ENCODE results near the gene TUBG1. TPM values are rescaled to one million over a fixed set of nuclear protein-coding genes. Genes with fewer than 3 reads are reported as not detected.

The TUBG1 gene
- total RNA-seq, 4 donors from 2014 or later, result 15.3 to 45.6 (median 21.6) TPM

DNA sequence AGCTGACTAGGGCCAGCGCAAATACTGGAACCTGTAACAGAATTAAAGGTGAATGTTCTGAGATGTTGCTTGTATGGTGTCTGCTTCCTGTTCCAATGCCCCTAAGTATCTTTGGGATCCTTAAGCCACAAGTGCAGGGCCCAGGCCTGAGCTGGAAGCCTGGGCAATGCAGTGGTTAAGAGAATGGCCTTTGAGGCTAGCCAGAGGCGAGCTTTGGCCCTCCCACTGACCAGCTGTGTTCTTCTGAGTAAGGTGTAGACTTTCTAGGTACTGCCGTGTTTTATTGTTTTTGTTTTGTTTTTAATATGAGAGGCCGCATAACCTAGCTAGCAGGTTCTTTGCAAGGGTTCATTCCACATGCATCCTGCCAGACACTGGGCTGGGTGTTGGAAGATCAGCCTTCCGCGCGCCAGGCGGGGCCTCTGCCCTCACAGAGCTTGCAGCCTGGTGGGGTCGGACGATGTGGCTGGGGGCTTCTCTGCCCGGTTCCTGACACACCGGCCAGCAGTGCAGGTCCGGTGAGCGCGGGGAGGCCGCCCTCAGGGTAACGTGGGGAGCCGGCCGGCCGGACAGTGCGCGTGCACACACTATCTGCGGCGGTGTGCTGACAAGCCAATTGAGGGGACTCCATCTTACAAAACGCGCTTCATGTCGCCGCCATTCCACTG is 43.1 kb upstream of the TUBG1 start:
- H3K27me3 ChIP-seq, result no peaks in the 10 kb centered on the region
- peak overlapping the region; percentile 76 to 95 (median 90) for H3K4me3 ChIP-seq
- WGBS, 2 donors, result 50 to 56% methylated on average over 11 to 12 of the region's 28 CpGs
- TF ChIP-seq EP300 (IDR thresholded peaks at IDR 0.05), result no peak
- TF ChIP-seq POLR2A (IDR thresholded peaks at IDR 0.05), result no peak
- TF ChIP-seq, protein P1, sequence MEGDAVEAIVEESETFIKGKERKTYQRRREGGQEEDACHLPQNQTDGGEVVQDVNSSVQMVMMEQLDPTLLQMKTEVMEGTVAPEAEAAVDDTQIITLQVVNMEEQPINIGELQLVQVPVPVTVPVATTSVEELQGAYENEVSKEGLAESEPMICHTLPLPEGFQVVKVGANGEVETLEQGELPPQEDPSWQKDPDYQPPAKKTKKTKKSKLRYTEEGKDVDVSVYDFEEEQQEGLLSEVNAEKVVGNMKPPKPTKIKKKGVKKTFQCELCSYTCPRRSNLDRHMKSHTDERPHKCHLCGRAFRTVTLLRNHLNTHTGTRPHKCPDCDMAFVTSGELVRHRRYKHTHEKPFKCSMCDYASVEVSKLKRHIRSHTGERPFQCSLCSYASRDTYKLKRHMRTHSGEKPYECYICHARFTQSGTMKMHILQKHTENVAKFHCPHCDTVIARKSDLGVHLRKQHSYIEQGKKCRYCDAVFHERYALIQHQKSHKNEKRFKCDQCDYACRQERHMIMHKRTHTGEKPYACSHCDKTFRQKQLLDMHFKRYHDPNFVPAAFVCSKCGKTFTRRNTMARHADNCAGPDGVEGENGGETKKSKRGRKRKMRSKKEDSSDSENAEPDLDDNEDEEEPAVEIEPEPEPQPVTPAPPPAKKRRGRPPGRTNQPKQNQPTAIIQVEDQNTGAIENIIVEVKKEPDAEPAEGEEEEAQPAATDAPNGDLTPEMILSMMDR (IDR thresholded peaks at IDR 0.05), result no peak
- no peaks in the 10 kb centered on the region for H3K9me3 ChIP-seq
- no peak for DNase-seq (ENCODE audit: low spot score in 2 of 2)
- peaks cover 0 to 56% (median 28%) of the 10 kb centered on the region in 3 donors for H3K36me3 ChIP-seq
- peaks cover 0 to 60% (median 39%) of the 10 kb centered on the region in 4 donors for H3K4me1 ChIP-seq
- H3K27ac ChIP-seq, result peak overlapping the region; percentile 81 to 96 (median 94)

DNA sequence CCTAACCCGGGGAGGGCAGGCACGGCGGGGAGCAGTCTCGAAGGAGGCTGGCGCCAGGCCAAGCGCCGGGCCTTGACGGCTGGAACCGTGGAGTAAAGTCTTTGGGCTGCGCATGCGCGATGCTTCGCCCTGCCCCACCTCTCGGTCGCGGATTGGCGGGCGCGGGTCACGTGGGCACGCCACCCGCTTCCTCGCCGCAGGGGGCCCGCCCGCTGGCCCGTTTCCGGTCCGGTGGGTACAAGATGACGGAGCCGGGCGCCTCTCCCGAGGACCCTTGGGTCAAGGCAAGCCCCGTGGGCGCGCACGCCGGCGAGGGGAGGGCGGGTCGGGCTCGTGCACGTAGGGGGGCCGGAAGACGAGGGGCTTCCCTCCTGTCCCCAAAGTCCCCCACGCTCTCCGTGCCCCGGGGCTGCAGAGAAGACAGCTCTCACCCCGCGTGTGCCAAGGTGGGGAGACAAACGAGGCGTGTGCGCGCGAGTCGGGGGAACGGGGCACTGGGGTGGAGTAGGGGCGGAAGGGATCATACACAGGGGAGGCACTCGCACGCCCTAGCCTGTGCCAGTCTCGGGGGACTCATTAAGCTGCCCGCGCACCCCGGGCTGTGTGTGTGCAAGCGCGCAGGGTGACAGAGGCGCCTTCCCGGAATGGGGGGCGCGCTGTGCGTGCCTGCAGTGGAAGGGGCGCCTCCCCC is 42.5 kb upstream of the TUBG1 start, which contains the start of gene MLX:
MLX (plus strand) TSS at position 218 of the 691 bp plus-strand sequence; CDS start at position 243, 25 bp downstream.
- H3K36me3 ChIP-seq, result peaks cover 0 to 63% (median 28%) of the 10 kb centered on the region in 3 donors

DNA sequence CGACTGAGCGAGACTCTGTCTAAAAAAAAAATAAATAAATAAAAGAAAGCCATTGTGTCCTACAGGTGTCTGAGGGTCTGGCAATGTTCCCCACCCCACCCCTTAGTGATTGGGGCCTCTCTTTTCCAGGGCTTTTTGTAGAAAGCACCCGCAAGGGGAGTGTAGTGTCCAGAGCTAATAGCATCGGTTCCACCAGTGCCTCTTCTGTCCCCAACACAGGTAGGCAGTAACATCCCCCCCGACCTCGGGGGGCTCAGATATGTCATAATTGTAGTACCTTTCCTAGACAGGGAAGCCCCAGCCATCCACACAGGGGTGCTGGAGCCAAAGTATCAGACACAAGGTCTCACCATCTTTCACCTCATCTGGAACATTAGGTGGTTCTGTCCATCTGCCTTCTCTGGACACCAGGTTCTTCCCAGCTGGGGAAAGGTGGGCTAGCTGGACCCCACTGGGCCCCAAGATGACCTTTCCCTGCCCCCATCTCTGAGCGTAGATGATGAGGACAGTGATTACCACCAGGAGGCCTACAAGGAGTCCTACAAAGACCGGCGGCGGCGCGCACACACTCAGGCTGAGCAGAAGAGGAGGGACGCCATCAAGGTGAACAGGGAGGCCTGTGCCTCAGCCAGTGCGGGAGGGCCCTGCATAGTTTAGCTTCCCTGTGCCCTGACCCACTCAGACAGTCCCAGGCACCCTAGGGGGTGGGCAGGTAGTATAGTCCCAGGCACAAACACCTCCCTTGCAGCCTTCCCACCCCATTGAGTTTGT is 41.0 kb upstream of the TUBG1 start:
- Histone ChIP-seq H3K27me3 (no peaks in the 10 kb centered on the region), H3K9me3 (no peaks in the 10 kb centered on the region), H3K4me3 (no peak overlapping the region), H3K27ac (peak overlapping the region in 3 of 4 donors; percentile 93 to 96 (median 96)), H3K36me3 (peaks cover 2 to 78% (median 33%) of the 10 kb centered on the region in 3 donors), H3K4me1 (peaks cover 0 to 46% (median 26%) of the 10 kb centered on the region in 4 donors)
- TF ChIP-seq POLR2A (IDR thresholded peaks at IDR 0.05), result no peak
- TF ChIP-seq, protein P1 (IDR thresholded peaks at IDR 0.05), result no peak
- no peak for TF ChIP-seq EP300 (IDR thresholded peaks at IDR 0.05)
- WGBS, 2 donors, result 89 to 90% methylated on average over 14 of the region's 14 CpGs
- no peak for DNase-seq (ENCODE audit: low spot score in 2 of 2)

More for the DNA sequence above, 42.5 kb upstream of the TUBG1 start, which contains the start of gene MLX:
- peak; percentile 85 to 88 for DNase-seq (ENCODE audit: low spot score in 2 of 2)
- TF ChIP-seq EP300 (IDR thresholded peaks at IDR 0.05), result peak; percentile 83 to 92
- TF ChIP-seq POLR2A (IDR thresholded peaks at IDR 0.05), result peak; percentile 7 to 51
- TF ChIP-seq, protein P1 (IDR thresholded peaks at IDR 0.05), result peak in 1 of 5 experiments; percentile 35
- H3K27ac ChIP-seq, result peak within 1 kb of the TSS; percentile 81 to 96 (median 94)
- WGBS, 2 donors, result 0 to 1% methylated on average over 35 to 57 of the region's 72 CpGs
- H3K4me1 ChIP-seq, result peaks cover 0 to 56% (median 35%) of the 10 kb centered on the region in 4 donors
- no peaks in the 10 kb centered on the region for H3K27me3 ChIP-seq
- no peaks in the 10 kb centered on the region for H3K9me3 ChIP-seq
- peak within 1 kb of the TSS; percentile 76 to 95 (median 90) for H3K4me3 ChIP-seq

DNA sequence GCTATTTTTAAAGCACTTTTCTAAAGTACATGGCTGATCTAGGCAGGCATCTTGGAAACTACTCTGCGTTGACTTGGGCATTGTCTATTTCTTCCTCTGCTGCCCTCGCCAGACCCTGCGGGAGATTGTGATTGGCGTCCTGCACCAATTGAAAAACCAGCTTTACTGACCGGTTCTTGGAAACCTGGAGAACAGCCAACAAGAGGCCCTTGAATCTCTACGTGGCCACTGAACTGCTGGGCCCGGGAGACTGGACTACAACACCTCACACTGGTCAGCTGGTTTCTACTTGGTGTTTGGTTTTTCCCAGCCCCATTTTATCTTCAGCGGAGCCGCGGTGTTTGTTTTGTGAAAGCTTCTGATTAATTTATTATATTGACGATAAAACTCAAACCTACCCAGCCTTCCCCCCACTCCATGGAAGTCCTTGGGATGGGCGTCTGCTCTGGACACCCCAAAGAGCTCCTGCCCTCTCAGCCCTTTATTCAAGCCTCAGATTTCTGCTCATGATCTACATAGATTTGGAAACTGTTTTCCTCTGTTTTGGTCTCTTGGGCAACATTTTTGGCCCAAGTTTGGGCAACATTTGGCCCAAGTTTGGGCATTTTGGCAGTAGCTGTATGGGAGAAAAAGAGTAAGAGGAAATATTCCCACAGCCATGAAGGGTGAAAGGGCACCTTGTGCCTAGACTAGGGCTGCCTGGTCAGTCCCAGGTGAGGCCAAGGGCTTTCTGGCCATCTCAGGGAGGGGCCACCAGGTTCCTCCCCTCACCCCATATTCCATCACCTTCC is 37.9 kb upstream of the TUBG1 start:
- 72 to 76% methylated on average over 12 of the region's 12 CpGs for WGBS, 2 donors
- no peaks in the 10 kb centered on the region for H3K9me3 ChIP-seq
- H3K4me1 ChIP-seq, result peaks cover 0 to 25% (median 13%) of the 10 kb centered on the region in 4 donors
- H3K27me3 ChIP-seq, result no peaks in the 10 kb centered on the region
- no peak overlapping the region for H3K4me3 ChIP-seq
- H3K36me3 ChIP-seq, result peaks cover 2 to 74% (median 24%) of the 10 kb centered on the region in 3 donors
- no peak overlapping the region for H3K27ac ChIP-seq
- DNase-seq (ENCODE audit: low spot score in 2 of 2), result no peak
- TF ChIP-seq EP300 (IDR thresholded peaks at IDR 0.05) (no peak), POLR2A (IDR thresholded peaks at IDR 0.05) (no peak)
- TF ChIP-seq, protein P1 (IDR thresholded peaks at IDR 0.05), result no peak

Data from tibial nerve (tissue), 4 donors.